Measurements from ENCODE around the gene RARS1.

RARS1 gene

GRCh38 chr5:168463081-168463480, 23.2 kb upstream of the RARS1 start:
- no peaks in the 10 kb centered on the region for H3K36me3 ChIP-seq (replicated peaks)
- no peak for TF ChIP-seq CTCF (IDR thresholded peaks at IDR 0.05; ENCODE audit: low read depth, low read length, missing control alignments)
- DNase-seq: no peak
- H3K27me3 ChIP-seq (replicated peaks): no peaks in the 10 kb centered on the region
- in situ Hi-C loops (cut with HindIII; ENCODE audit: low pct_ligation_motif_present, low sequenced_read_pairs): no loop called here
- H3K4me3 ChIP-seq (ENCODE audit: low read depth, low read length): no peak overlapping the region
- no peak overlapping the region for H3K27ac ChIP-seq

- in situ Hi-C loops (cut with HindIII; ENCODE audit: low pct_ligation_motif_present, low sequenced_read_pairs): no loop called here
- TF ChIP-seq CTCF (IDR thresholded peaks at IDR 0.05; ENCODE audit: low read depth, low read length, missing control alignments): no peak
Observed at GRCh38 chr5:168464214-168464613, 22.1 kb upstream of the RARS1 start.

GRCh38 chr5:168464641-168465040, 21.6 kb upstream of the RARS1 start:
- no peak for DNase-seq
- in situ Hi-C loops (cut with HindIII; ENCODE audit: low pct_ligation_motif_present, low sequenced_read_pairs): no loop called here
- Histone ChIP-seq H3K27me3 (replicated peaks) (no peaks in the 10 kb centered on the region), H3K27ac (no peak overlapping the region), H3K36me3 (replicated peaks) (no peaks in the 10 kb centered on the region), H3K4me3 (ENCODE audit: low read depth, low read length) (no peak overlapping the region)
- TF ChIP-seq CTCF (IDR thresholded peaks at IDR 0.05; ENCODE audit: low read depth, low read length, missing control alignments): no peak

More at GRCh38 chr5:168464214-168464613, 22.1 kb upstream of the RARS1 start:
- no peaks in the 10 kb centered on the region for H3K36me3 ChIP-seq (replicated peaks)
- no peaks in the 10 kb centered on the region for H3K27me3 ChIP-seq (replicated peaks)
- H3K27ac ChIP-seq: no peak overlapping the region
- no peak overlapping the region for H3K4me3 ChIP-seq (ENCODE audit: low read depth, low read length)
- no peak for DNase-seq

GRCh38 chr5:168467755-168468330, 18.4 kb upstream of the RARS1 start:
- Histone ChIP-seq H3K27ac (no peak overlapping the region), H3K27me3 (replicated peaks) (no peaks in the 10 kb centered on the region), H3K36me3 (replicated peaks) (no peaks in the 10 kb centered on the region), H3K4me3 (ENCODE audit: low read depth, low read length) (no peak overlapping the region)
- no peak for DNase-seq
- in situ Hi-C loops (cut with HindIII; ENCODE audit: low pct_ligation_motif_present, low sequenced_read_pairs): no loop called here
- TF ChIP-seq CTCF (IDR thresholded peaks at IDR 0.05; ENCODE audit: low read depth, low read length, missing control alignments): no peak

GRCh38 chr5:168468836-168469235, 17.4 kb upstream of the RARS1 start:
- H3K4me3 ChIP-seq (ENCODE audit: low read depth, low read length): no peak overlapping the region
- no peaks in the 10 kb centered on the region for H3K27me3 ChIP-seq (replicated peaks)
- in situ Hi-C loops (cut with HindIII; ENCODE audit: low pct_ligation_motif_present, low sequenced_read_pairs): no loop called here
- DNase-seq: peak; percentile 81
- no peaks in the 10 kb centered on the region for H3K36me3 ChIP-seq (replicated peaks)
- TF ChIP-seq CTCF (IDR thresholded peaks at IDR 0.05; ENCODE audit: low read depth, low read length, missing control alignments): no peak
- H3K27ac ChIP-seq: no peak overlapping the region

- TF ChIP-seq CTCF (IDR thresholded peaks at IDR 0.05; ENCODE audit: low read depth, low read length, missing control alignments): no peak
- no peak overlapping the region for H3K27ac ChIP-seq
Observed at GRCh38 chr5:168469816-168470215, 16.5 kb upstream of the RARS1 start.

More at GRCh38 chr5:168469816-168470215, 16.5 kb upstream of the RARS1 start:
- Histone ChIP-seq H3K27me3 (replicated peaks) (no peaks in the 10 kb centered on the region), H3K36me3 (replicated peaks) (no peaks in the 10 kb centered on the region), H3K4me3 (ENCODE audit: low read depth, low read length) (no peak overlapping the region)
- in situ Hi-C loops (cut with HindIII; ENCODE audit: low pct_ligation_motif_present, low sequenced_read_pairs): no loop called here
- peak; percentile 16 for DNase-seq

All from brain microvascular endothelial cell (primary cell).